ENCODE data around the gene MEX3A.

DNA sequence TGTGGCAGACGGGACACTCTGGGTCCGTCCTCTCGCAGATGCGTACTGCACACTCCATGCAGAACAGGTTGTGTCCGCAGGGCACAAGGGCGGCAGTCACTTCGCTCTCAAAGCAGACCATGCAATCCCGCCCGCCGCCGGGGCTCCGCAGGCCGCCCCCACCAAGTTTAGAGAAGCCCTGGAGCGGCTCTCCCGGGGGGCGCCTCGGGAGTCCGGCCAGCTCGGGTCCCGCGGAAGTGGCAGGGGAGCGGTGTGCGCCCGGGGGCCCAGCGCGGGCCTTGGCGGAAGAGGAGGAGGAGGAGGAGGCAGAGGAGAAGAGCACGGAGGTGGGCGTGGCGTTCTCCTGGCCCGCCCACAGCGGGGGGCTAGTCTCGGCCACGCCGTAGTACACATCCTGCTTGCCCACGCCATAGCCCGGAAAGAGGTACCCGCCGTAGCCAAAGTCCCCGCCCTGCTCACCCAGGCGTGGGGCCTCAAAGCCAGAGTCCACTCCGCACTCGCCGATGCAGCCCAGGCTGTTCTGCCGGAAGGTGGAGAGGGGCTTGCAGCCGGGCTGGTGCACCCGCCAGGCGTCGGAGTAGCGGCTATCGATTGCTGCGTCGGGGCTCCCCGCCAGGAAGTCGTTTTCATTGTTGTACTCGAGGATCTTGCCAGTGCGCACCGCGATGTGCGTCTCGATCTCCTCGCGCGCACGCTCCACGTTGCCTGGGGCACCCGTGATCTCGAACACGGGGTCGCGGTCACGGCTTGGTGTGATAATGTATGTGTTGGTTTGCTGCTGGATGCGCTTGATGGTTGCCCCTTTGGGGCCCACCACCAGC, 5.4 kb downstream of the MEX3A start:
- TF ChIP-seq BHLHE40 (IDR thresholded peaks at IDR 0.05; ENCODE audit: borderline replicate concordance): no peak
- TF ChIP-seq L3MBTL2 (conservative IDR thresholded peaks at IDR 0.05): no peak
- TF ChIP-seq, protein P1, sequence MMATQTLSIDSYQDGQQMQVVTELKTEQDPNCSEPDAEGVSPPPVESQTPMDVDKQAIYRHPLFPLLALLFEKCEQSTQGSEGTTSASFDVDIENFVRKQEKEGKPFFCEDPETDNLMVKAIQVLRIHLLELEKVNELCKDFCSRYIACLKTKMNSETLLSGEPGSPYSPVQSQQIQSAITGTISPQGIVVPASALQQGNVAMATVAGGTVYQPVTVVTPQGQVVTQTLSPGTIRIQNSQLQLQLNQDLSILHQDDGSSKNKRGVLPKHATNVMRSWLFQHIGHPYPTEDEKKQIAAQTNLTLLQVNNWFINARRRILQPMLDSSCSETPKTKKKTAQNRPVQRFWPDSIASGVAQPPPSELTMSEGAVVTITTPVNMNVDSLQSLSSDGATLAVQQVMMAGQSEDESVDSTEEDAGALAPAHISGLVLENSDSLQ (IDR thresholded peaks at IDR 0.05): no peak
- no peak for TF ChIP-seq LEF1 (IDR thresholded peaks at IDR 0.05; ENCODE audit: borderline replicate concordance)
- TF ChIP-seq HDGF (IDR thresholded peaks at IDR 0.05; ENCODE audit: borderline replicate concordance): no peak
- TF ChIP-seq TARDBP (IDR thresholded peaks at IDR 0.05): no peak
- TF ChIP-seq FOXK2 (IDR thresholded peaks at IDR 0.05): no peak
- TF ChIP-seq SP1 (IDR thresholded peaks at IDR 0.05): no peak
- no peak for TF ChIP-seq NFRKB (IDR thresholded peaks at IDR 0.05)
- TF ChIP-seq ELF4 (IDR thresholded peaks at IDR 0.05): no peak
- TF ChIP-seq SUZ12 (IDR thresholded peaks at IDR 0.05): no peak
- no peak for TF ChIP-seq ARNT (IDR thresholded peaks at IDR 0.05)
- TF ChIP-seq FOXA1 (IDR thresholded peaks at IDR 0.05): no peak
